Testis (tissue), 2 donors: ENCODE measurements around the gene TSPAN13.

ENCODE experiments used
- CTCF ChIP-seq, 3 experiments: fragments of 450-650 bp in 2 of 3; fragments of 200-600 bp in 1 of 3; sonication (generic) in 1 of 3; IDR thresholded peaks; one replicate each; pipeline ENCODE4 v1.5.1; 2016 to 2019; ENCODE audit warnings: antibody characterized with exemption in 3 of 3, mild to moderate bottlenecking in 2 of 3, moderate library complexity in 1 of 3
- POLR2A ChIP-seq: fragments of 450-650 bp; IDR thresholded peaks from one replicate; pipeline ENCODE4 v1.6.1; 2017; ENCODE audit warnings: antibody characterized with exemption, mild to moderate bottlenecking, moderate library complexity

GRCh38 chr7:16795624-16796023 lies 42.1 kb downstream of the TSPAN13 start:
- TF ChIP-seq CTCF (IDR thresholded peaks at IDR 0.05) (no peak), POLR2A (no peak)
